Measurements from ENCODE around the gene ZBTB47. TPM values are rescaled to one million over a fixed set of nuclear protein-coding genes. Genes with fewer than 3 reads are reported as not detected.
A peak's percentile ranks its signal among the peaks of the same experiment; 100 is the strongest.

The ZBTB47 gene
- polyA plus RNA-seq (ENCODE audit: insufficient read depth in 1 of 5, insufficient read length in 5 of 5, low replicate concordance in 1 of 5) = 10 to 100 TPM; 10.0 to 17.3 (median 13.1) TPM
- long read RNA-seq, donor 1 = 0 reads
- long read RNA-seq, donor 2 = 0 reads
- long read RNA-seq, donor 3 = 0 reads
- long read RNA-seq, donor 4, partial matches to known transcripts = 0 of 5 reads
- long read RNA-seq, donor 4, other reads (novel, unspliced or antisense) = 5 of 5 reads
- long read RNA-seq, donor 5, partial matches to known transcripts = 0 of 8 reads
- long read RNA-seq, donor 5, other reads (novel, unspliced or antisense) = 8 of 8 reads
- long read RNA-seq, donor 6 = 0 reads
- long read RNA-seq, donor 7 = 0 reads
- long read RNA-seq, donor 8 = 0 reads

DNA sequence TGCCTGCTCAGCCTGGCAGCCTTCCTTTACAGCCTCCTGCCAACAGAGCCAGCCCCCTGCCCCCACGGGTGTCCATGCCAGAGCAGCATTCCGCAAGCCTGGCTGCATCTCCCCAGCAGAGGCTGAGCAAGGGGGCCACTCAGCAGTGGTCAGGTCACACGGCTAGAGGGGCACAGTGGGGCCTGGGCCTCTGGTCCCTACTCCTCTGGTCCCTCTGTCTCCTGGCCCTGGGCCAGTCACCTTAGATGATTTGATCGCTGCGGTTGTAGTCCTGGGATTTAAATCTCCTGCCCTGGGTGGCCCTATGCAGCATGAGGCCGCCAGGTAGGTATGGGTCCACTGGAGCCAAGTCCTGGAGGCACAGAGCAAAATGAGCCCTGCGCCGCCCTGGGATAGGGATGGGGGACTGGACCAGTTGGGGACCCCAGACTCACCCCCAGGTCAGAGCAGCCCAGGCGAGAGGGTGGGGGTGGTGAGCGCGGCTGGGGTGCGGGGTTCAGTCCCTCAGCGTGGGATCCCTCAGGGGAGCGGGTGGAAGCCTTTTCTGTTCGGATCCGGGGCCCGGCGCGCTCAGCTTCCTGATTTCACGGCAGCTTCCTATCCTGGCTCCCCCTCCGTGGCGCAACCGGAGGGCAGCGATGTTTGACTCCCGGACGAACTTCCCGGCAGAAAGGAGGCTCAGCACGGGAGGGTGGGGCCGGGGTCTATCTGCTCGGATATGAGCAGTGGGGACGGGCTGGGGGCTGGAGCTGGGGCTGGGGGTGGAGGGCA lies at the start of gene ZBTB47:
Gene ZBTB47 (plus strand): TSS at position 138 of the 771 bp plus-strand sequence. CDS start 4,659 bp downstream, outside the sequence.
- peak in 1 of 2 donors; percentile 23 for DNase-seq

DNA sequence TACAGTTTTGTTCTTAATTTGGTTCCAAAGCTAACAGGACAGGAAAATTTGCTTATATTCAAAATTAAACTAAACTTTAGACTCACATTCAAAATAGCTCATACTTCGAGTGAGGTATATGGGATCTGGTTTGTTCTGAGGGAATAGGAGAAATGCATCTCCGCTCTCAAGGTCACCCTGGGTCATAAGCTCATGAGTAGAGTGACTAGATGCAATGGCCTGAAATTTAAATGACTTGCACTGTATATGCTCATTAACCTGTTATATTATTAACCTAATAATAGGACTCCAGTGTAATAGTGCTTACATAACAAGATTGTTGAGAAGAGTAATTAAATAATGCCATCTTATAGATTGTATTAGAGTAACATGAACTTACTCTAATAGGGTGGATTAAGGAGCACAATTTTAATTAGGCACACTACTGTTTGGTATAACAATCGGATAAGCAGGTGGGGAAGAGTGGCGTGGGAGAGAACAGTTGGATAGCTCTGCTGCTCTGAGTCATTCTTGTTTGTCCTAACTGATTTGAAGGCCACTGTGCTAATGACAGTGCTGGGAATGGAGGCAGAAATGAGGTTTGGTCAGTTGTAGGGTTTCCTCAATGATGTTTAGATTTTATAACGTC lies 47.8 kb upstream of the ZBTB47 start:
- DNase-seq = no peak

DNA sequence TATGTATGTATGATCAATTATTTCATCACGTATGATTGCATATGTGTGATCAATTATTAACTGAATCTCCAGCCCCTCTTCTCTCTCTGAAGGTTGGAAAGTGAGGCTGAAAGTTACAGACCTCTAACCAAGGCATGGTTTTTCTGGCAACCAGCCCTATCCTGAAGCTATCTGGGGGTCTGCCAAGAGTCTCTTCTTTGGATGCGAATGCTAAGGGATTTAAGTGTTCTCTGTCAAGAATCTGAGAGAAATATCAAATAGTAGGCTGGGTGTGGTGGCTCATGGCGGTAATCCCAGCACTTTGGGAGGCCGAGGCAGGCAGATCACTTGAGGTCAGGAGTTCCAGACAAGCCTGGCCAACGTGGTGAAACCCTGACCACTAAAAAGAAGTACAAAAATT lies 44.9 kb upstream of the ZBTB47 start:
- DNase-seq = no peak

DNA sequence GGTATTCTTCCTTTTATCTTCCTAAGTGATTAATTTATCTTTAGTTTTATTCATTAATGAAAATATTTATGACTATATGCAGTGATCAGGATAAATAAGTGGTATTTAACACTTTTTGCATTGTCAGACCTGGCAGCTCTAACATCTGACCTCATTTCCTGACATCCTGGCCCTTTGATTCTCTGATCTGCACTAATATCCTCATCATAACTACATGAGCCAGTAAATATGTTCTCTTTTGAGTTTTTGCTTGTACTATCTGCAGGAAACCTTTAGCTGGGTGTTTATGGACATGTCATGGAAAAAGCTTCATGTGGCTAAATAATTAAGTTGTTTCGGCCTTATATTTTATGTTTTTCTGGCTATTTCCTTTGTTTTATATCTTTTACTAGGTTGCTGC lies 42.5 kb upstream of the ZBTB47 start:
- no peak for DNase-seq

DNA sequence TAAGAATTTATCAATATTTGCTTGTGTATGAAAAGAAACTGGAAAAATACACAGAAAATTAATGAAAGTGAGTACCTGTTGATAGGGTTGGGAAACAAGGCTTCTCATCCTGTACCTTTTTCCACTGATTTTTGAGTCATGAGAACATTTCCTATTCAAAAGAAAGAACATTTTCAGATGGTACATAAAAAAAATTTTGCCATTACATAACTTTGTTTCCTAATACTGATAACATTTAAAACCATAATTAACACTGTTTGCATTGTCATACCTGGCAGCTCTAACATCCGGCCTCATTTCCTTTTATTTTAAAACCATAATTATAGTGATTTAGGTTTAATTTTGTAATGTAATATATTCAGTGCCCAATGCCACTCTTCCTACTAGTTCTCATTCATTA lies 41.3 kb upstream of the ZBTB47 start:
- DNase-seq = no peak

DNA sequence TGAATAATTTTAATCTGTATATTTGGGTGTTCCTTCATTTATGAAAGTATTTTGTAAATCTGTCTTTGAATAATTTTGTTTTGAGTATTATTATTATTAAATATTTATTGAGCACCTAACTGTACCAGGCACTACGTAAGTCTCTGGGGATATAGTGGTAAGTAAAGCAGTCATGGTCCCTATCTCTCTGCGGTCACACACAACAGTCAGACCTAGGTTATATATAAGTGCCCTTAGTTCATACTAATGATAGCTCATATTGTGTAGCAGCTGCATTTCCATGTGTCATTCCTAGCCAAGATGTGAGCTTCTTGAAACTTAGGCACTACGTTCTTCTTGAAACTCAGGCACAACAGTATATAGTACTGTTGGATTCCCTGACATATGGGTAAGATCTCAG lies 40.6 kb upstream of the ZBTB47 start:
- DNase-seq = no peak

DNA sequence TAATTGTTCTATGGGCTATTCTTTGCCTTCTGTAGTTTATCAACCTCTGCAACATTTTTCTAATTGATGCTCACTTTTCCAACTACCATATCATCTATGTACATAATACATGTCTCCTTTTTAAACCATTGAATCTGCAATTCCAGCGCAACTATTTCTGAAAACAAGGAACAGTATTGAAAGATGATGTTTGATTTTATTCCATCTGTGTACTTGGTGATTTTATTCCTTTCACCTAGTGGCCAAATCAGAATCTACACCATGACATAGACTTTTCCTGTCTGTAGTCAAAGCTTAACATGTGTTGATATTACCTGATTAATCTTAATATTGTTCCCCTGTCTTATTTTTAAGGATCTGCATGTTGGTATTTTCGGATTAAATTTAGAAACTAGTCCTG lies 40.0 kb upstream of the ZBTB47 start:
- no peak for DNase-seq

DNA sequence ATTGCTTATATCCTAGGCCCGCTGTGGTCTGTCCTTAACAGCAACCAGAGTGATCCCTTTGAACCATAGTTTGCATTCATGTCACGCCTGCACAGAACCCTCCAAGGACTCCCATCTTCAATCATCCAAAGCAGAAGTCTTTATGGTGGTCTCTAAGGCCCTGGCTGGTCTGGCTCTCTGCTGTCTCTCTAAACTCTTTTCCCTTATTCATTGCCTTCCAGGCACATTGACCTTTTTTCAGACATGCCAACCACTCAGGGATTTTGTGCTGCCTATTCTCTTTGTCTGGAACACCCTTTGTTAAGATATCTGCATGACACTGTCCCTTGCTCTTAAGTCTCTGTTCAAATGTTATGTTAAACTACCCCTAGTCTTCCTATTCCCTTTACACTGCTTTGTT lies 21.9 kb upstream of the ZBTB47 start:
- no peak for DNase-seq

DNA sequence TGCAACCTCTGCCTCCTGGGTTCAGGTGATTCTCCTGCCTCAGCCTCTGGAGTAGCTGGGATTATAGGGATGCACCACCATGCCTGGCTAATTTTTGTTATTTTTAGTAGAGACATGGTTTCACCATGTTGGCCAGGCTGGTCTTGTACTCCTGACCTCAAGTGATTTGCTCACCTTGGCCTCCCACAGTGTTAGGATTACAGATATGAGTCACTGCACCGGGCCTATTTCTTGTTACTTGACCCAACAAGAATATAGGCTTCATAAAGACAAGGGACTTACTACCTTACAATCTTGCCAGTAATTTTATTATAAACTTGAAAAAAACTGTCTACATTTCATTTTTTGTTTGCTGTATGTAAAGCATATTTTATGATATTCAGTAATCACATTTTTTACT lies 21.4 kb upstream of the ZBTB47 start:
- DNase-seq = no peak

DNA sequence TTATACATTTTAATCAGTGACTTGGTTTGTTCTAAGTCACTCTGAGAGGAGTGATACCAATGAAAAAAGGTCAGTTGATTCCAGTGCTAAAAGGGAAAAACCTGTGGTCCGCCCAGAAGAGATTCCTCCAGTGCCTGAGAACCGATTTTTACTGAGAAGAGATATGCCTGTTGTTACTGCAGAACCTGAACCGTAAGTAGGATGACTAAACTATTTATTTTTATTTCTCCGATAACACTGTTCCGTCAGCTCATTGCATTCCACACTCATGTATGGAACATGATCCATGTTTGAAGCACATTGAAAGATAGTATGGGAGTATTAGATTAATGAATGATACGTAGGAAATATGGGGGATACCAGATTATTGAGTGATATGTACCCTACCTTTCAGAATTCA lies 20.0 kb upstream of the ZBTB47 start:
- DNase-seq = no peak

DNA sequence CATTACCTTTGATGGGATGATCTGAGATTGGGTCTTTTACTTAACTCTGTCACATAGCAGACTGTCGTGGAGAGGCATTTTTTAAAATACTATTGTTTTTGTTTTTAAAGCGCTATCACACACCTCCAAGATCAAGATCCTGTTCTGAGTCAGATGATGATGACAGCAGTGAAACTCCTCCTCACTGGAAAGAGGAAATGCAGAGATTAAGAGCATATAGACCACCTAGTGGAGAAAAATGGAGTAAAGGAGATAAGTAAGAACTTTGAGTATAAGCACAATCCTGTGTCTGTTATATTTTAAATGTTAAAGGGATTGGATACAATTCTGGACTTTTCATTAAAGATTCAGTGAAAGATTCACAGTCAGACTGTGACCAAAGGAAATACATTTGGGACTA lies 18.4 kb upstream of the ZBTB47 start:
- DNase-seq = no peak

DNA sequence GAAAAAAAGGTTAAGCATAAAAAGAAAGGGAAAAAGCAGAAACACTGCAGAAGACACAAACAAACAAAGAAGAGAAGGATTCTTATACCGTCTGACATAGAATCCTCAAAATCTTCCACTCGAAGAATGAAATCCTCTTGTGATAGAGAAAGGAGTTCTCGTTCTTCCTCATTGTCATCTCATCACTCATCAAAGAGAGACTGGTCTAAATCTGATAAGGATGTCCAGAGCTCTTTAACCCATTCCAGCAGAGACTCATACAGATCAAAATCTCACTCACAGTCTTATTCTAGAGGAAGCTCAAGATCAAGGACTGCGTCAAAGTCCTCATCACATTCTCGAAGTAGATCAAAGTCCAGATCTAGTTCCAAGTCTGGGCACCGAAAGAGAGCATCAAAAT lies 16.5 kb upstream of the ZBTB47 start:
- DNase-seq = no peak

DNA sequence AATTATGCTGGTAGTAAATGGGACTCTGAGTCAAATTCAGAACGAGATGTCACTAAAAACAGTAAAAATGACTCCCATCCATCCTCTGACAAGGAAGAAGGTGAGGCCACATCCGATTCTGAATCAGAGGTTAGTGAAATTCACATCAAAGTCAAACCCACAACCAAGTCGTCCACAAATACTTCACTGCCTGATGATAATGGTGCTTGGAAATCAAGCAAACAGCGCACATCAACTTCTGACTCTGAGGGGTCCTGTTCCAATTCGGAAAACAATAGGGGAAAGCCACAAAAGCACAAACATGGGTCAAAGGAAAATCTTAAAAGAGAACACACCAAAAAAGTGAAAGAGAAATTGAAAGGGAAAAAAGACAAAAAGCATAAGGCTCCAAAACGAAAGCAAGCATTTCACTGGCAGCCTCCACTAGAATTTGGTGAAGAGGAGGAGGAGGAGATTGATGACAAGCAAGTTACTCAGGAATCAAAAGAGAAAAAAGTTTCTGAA lies 15.1 kb upstream of the ZBTB47 start:
- DNase-seq = no peak

DNA sequence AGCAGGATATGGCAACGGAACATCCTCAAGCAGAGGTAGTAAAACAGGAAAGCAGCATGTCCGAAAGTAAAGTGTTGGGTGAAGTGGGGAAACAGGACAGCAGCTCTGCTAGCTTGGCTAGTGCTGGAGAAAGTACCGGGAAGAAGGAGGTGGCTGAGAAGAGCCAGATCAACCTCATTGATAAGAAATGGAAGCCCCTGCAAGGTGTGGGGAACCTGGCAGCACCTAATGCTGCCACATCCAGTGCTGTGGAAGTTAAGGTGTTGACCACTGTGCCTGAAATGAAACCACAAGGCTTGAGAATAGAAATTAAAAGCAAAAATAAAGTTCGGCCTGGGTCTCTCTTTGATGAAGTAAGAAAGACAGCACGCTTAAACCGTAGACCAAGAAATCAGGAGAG lies 14.3 kb upstream of the ZBTB47 start:
- no peak for DNase-seq

DNA sequence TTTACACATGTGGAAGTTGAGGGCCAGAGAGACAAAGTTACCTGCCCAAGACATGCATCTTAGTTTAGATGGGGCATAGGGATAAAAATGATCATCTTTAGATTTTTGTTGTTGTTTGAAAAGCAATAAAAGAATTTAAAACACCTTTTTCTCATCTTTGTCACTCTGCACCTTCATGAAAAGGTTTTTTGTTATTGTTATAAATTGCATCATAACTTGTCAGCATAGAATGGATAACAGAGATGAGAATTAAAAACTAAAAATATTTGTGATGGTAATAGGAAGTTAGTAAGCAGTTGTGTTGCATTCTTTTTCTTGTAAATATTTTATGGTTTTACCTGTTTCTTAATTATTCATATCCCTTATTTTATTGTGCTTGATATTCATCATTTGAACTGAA lies 13.4 kb upstream of the ZBTB47 start:
- DNase-seq = no peak

DNA sequence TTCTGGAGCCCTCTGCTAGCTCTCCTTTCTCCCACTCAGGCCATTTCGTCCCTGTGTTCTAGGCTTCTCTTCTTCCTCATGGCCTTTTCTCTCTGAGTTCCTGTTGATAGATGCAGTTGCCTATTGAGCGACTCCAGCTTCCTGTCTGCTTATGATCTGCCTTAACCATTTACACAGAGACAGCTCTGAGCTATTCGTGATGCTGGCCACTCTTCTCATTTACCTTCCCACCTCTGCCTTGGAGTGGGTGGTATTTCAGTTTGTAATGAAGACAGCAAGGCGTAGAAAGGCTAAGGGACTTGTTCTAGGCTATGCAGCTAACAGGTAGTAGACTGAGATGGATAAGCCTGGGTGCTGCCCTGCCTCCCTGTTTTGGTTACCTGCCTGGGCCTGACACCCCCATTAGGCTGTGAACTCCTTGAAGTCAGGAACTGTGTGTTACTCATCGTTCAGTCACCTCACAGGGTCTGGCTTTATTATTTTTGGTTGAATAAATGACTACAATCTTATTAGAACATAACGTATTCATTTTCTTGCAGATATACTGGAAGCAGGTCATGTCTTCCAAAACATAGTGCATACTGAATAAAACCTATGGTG lies 12.6 kb upstream of the ZBTB47 start:
- DNase-seq = no peak

DNA sequence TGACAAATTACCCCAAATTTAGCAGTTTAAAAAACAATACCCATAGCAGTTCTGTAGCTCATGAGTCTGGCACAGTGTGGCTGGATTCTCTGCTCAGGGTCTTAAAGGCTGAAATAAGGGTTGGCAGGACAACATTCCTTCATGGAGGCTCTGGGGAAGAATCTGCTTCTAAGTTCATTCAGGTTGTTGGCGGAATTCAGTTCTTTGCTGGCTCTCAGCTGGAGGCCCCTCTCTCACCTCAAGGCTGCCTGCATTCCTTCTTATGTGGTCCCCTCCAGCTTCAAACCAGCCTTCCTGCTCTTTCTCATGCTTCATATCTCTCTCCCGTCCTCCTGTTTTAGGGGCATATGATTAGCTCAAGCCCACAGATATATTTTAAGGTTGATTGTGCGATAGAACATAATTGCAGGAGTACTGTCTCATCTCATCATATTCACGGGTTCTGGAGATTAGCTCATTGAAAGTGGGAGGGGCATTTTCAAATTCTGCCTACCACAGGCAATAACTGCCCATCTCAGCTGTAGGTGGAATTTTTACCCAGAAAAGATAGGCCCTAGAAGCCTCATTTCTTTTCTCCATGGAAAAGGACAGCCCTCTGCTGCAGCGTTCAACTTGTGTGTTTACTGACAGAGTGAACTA lies 5.6 kb upstream of the ZBTB47 start:
- DNase-seq = no peak

DNA sequence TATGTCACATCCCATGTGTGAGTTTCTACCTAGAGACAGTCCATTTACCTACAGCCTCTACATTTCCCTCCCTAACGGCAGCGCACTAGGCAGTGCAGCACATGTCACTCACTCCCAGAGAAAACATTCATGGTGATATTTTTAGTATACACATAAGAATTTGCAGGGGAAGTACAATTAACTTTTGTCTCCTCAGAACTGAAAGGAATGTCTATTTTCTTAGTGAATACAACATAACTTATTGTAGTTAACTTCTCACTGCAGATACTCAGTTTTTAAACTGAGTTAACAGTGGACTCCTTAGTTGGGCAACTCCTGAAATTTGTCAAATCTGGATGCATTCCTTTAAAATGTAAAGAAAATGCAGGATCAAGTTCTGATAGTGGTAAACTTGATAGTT lies 4.5 kb upstream of the ZBTB47 start:
- DNase-seq = no peak

DNA sequence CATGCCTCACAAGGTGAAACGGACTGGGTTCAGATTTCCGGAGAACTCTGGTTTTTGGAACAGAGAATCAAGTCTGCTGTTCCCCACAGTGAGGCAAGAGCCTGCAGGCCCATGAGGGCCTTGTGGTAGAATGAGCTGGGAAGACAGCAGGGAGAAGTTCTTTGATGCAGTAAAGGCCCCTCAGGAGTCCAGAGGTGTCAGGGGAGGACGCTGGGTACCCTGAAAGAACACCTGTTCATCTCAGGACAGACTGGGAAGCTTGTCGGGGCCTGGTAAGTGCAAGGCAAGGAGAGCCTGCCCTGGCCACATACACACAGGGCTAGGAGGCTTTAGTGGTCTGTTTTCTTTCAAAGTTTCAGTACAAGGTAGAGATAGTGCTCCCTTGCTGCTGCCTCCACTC lies 3.7 kb upstream of the ZBTB47 start:
- DNase-seq = no peak

DNA sequence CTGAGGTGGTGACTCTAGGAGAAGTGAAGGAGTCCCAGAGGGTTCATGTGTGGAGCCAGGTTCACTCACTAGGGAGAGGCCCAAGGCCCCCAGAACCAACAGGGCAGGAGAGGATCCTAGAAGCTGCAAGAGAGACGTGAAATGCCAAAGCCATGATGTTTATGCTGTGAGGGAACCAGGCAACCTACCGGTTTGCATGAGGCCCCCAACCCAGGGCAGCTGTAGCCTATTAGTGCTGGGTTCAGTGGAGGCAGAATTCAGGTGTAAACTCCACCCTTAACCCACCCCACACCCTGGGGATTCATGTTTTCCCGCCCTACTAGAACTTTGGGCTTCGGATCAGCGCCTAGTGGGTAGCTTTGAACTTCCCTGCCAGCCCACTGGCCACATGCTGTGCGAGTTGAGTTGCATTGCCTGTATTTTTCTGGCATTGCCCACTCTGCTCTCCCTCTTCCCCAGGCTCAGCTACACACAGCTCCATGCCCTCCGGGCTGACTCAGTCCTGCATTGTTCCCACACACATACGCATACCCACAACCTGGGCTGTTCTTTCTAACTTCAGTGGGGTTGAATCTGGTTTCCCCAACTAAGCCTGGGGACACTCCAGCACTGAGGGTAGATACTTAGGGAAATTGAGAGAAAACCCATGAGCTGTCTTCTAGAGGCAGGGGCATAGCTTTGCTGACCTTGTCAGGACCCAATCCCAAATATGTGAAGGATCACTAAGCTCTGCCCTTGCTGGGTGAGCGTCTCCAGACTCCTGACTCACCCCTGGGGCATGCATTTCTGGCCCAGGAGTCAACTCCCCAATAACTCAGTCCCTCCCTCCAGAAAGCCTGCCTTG lies 2.0 kb upstream of the ZBTB47 start:
- DNase-seq = no peak

DNA sequence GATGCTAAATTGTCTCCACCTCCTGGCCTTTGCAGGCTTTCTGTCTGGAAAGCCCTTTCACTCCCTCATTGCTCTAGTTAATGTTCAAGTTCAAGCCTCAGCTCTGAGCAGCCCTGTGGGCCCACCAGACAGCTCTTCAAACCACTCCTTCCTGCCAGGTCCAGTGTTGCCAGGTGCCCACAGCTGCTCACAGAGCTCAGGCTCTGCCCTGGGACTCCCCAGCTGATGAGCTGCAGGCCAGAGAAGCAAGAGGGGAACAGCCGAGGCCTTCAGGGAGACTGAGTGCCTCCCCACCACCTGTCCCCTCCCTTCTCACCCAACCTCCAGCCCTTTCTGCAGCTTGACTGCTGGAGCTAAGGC lies 1.3 kb upstream of the ZBTB47 start:
- DNase-seq = no peak
